ENCODE data around the gene PDZD2. TPM values are rescaled to one million over a fixed set of nuclear protein-coding genes. Genes with fewer than 3 reads are reported as not detected.
"Not testable (repeated sequence)": the region's sequence is repeated elsewhere in the genome, so short reads cannot be mapped to it uniquely, and the experiment has no call there.

Gene PDZD2
- total RNA-seq, 1 donor from 2014 or later, result 23.3 TPM

DNA sequence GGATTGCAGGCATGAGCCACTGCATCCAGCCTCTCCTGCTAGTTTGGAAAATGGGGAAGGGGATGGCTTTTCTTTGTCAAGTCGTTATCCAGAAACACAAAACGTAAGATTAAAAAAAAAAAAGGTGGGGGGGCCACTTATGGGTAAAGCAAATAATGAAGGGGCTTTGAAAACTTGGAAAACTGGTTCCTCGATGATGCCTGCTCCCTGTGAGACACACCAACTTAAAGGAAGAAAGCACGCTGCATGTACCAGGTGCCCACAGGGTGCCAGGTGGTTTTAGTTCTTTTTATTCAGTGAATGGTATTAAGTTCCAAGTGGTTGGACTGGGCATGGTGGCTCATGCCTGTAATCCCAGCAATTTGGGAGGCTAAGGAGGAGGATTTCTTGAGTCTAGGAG lies 365.1 kb downstream of the PDZD2 start:
- Mint-ChIP-seq H3K27me3 (ENCODE audit: unreplicated experiment) (peaks cover 16% of the 10 kb centered on the region), H3K4me1 (ENCODE audit: low read depth, unreplicated experiment) (no peaks in the 10 kb centered on the region), H3K4me3 (ENCODE audit: unreplicated experiment) (no peak overlapping the region), H3K36me3 (ENCODE audit: unreplicated experiment) (peaks cover 9% of the 10 kb centered on the region), H3K27ac (ENCODE audit: unreplicated experiment) (no peak overlapping the region), H3K9me3 (ENCODE audit: unreplicated experiment) (peaks cover 9% of the 10 kb centered on the region)
- TF ChIP-seq, protein P1, sequence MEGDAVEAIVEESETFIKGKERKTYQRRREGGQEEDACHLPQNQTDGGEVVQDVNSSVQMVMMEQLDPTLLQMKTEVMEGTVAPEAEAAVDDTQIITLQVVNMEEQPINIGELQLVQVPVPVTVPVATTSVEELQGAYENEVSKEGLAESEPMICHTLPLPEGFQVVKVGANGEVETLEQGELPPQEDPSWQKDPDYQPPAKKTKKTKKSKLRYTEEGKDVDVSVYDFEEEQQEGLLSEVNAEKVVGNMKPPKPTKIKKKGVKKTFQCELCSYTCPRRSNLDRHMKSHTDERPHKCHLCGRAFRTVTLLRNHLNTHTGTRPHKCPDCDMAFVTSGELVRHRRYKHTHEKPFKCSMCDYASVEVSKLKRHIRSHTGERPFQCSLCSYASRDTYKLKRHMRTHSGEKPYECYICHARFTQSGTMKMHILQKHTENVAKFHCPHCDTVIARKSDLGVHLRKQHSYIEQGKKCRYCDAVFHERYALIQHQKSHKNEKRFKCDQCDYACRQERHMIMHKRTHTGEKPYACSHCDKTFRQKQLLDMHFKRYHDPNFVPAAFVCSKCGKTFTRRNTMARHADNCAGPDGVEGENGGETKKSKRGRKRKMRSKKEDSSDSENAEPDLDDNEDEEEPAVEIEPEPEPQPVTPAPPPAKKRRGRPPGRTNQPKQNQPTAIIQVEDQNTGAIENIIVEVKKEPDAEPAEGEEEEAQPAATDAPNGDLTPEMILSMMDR (IDR thresholded peaks at IDR 0.05; ENCODE audit: partially characterized antibody, unreplicated experiment), result no peak
- no peak for DNase-seq

DNA sequence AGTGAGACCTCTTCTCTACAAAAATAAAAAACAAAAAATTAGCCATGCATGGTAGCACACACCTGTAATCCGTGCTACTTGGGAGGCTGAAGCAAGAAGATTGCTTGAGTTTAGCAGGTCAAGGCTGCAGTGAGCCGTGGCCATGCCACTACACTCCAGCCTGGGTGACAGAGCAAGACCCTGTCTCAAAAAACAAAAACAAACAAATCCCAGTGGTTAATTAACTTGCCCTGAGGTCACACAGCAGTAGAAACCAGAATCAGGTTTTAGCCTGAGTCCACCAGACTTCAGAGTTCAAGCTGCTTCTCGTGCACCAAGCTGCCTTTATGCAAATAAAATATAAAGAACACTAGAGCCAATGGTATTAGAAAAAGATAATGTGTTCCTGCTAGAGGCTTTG lies 365.5 kb downstream of the PDZD2 start:
- Mint-ChIP-seq H3K9me3 (ENCODE audit: unreplicated experiment) (peaks cover 7% of the 10 kb centered on the region), H3K4me1 (ENCODE audit: low read depth, unreplicated experiment) (no peaks in the 10 kb centered on the region), H3K27me3 (ENCODE audit: unreplicated experiment) (peaks cover 14% of the 10 kb centered on the region), H3K27ac (ENCODE audit: unreplicated experiment) (no peak overlapping the region), H3K4me3 (ENCODE audit: unreplicated experiment) (no peak overlapping the region), H3K36me3 (ENCODE audit: unreplicated experiment) (peaks cover 9% of the 10 kb centered on the region)
- no peak for DNase-seq
- TF ChIP-seq, protein P1 (IDR thresholded peaks at IDR 0.05; ENCODE audit: partially characterized antibody, unreplicated experiment), result no peak

DNA sequence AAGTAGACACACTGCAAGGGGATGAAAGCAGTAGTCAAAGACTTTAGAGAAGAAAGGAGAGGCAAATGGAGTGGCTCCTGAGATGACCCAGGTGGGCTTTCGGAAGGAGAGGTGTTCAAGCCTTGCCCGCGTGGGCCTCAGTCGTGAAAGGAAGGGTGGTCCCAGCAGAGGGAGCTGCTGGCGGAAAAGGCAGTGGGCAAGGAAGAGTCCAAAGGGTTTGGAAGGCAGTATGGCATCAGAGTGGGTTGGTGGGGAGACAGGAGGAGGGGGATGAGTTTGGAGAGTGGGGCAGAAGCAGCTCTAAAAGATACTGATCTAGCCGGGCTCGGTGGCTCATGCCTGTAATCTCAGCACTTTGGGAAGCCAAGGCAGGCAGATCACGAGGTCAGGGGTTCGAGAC lies 369.8 kb downstream of the PDZD2 start:
- Mint-ChIP-seq H3K9me3 (ENCODE audit: unreplicated experiment) (peaks cover 2% of the 10 kb centered on the region), H3K4me1 (ENCODE audit: low read depth, unreplicated experiment) (no peaks in the 10 kb centered on the region), H3K27me3 (ENCODE audit: unreplicated experiment) (peaks cover 4% of the 10 kb centered on the region), H3K27ac (ENCODE audit: unreplicated experiment) (no peak overlapping the region), H3K36me3 (ENCODE audit: unreplicated experiment) (no peaks in the 10 kb centered on the region), H3K4me3 (ENCODE audit: unreplicated experiment) (no peak overlapping the region)
- no peak for DNase-seq
- TF ChIP-seq, protein P1 (IDR thresholded peaks at IDR 0.05; ENCODE audit: partially characterized antibody, unreplicated experiment), result no peak

DNA sequence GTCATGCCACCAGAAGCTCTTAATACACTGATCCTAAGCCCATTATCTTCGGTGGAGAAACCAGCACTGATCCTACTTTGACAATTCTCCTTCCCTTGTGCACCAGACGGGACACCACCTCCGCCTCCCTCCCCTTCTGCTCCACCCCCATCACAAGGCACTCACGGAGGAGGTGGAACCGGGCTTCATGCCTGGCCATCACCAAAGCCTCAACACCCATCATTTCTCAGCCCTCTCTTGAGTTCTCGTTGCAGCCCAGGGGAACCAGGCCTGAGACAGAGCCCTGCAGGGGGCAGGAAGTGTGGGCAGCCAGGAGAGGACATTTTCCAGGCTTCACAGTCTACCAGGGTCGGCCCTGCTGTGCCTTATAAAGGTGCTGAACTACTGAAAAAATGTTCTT lies 374.7 kb downstream of the PDZD2 start:
- TF ChIP-seq, protein P1 (IDR thresholded peaks at IDR 0.05; ENCODE audit: partially characterized antibody, unreplicated experiment), result no peak
- Mint-ChIP-seq H3K9me3 (ENCODE audit: unreplicated experiment) (peaks cover 1% of the 10 kb centered on the region), H3K27me3 (ENCODE audit: unreplicated experiment) (peaks cover 6% of the 10 kb centered on the region), H3K4me3 (ENCODE audit: unreplicated experiment) (no peak overlapping the region), H3K27ac (ENCODE audit: unreplicated experiment) (peak overlapping the region; percentile 49), H3K36me3 (ENCODE audit: unreplicated experiment) (no peaks in the 10 kb centered on the region), H3K4me1 (ENCODE audit: low read depth, unreplicated experiment) (peaks cover 18% of the 10 kb centered on the region)
- no peak for DNase-seq

DNA sequence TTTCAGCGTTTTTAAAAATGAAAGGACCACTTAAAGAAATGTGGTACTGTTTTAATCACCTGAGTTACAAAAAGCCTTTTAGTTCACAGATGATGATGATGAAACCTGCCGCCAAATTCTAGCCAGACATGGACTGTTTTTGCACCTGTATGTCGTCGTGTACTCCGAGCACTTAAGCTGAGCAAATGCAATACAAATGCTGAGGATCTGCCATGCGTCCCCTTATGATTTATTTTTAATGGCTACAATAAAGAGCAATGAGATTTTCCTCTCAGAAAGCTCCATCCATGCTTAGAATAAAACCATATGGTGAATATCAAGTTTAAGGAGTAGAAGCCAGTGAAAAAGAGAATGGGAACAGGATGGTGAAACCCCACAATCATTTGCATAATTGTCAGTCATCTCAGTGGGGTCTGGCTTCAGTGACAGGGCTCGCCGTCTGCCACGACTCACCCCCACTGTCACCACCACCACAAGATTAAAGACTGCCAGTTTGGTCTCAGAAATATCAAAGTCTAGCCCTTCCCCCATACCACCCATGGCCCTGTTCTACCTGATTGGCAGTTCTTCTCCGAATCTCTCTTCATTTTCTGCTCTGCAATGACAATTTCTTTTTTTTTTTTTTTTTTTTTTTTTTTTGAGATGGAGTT lies 375.3 kb downstream of the PDZD2 start:
- TF ChIP-seq, protein P1 (IDR thresholded peaks at IDR 0.05; ENCODE audit: partially characterized antibody, unreplicated experiment), result no peak
- Mint-ChIP-seq H3K9me3 (ENCODE audit: unreplicated experiment) (no peaks in the 10 kb centered on the region), H3K4me3 (ENCODE audit: unreplicated experiment) (no peak overlapping the region), H3K27ac (ENCODE audit: unreplicated experiment) (no peak overlapping the region), H3K27me3 (ENCODE audit: unreplicated experiment) (peaks cover 4% of the 10 kb centered on the region), H3K4me1 (ENCODE audit: low read depth, unreplicated experiment) (peaks cover 18% of the 10 kb centered on the region), H3K36me3 (ENCODE audit: unreplicated experiment) (no peaks in the 10 kb centered on the region)
- no peak for DNase-seq

DNA sequence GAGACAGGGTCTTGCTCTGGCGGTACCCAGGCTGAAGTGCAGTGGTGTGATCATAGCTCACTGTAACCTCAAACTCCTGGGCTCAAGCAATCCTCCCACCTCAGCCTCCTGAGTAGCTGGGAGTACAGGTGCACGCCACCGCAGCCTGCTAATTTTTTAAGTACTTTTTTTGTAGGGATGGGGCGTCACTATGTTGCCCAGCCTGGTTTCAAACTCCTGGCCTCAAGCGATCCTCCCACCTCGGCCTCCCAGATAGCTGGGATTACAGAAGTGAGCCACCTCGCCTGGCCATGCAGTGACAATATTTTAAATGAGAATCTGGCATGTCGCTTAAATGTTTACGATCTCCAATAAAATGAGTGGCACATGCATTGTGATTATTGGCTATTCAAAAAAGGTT lies 376.3 kb downstream of the PDZD2 start:
- not testable (repeated sequence) for H3K27ac Mint-ChIP-seq (ENCODE audit: unreplicated experiment)

More for the DNA sequence above, 376.3 kb downstream of the PDZD2 start:
- H3K4me1 Mint-ChIP-seq (ENCODE audit: low read depth, unreplicated experiment), result peaks cover 18% of the 10 kb centered on the region
- not testable (repeated sequence) for H3K4me3 Mint-ChIP-seq (ENCODE audit: unreplicated experiment); H3K9me3 Mint-ChIP-seq (ENCODE audit: unreplicated experiment); H3K27me3 Mint-ChIP-seq (ENCODE audit: unreplicated experiment); H3K36me3 Mint-ChIP-seq (ENCODE audit: unreplicated experiment); DNase-seq

Measured in glutamatergic neuron (in vitro differentiated cells).